ENCODE data around the gene KIR2DL1.
A peak's percentile ranks its signal among the peaks of the same experiment; 100 is the strongest.
"Not testable (repeated sequence)": the region's sequence is repeated elsewhere in the genome, so short reads cannot be mapped to it uniquely, and the experiment has no call there.

The KIR2DL1 gene

GRCh38 chr19:54806516-54806838 is 36.9 kb downstream of the KIR2DL1 start:
- H3K4me3 ChIP-seq (ENCODE audit: low read depth, low read length) = no peak overlapping the region
- no peak for DNase-seq (ENCODE audit: low read depth)
- TF ChIP-seq MAX (IDR thresholded peaks at IDR 0.05; ENCODE audit: low read depth, low read length) (no peak), MYC (IDR thresholded peaks at IDR 0.05; ENCODE audit: low read depth, low read length) (no peak), POLR2A (IDR thresholded peaks at IDR 0.05; ENCODE audit: extremely low read depth, insufficient read length) (no peak)
- TF ChIP-seq, protein P1, sequence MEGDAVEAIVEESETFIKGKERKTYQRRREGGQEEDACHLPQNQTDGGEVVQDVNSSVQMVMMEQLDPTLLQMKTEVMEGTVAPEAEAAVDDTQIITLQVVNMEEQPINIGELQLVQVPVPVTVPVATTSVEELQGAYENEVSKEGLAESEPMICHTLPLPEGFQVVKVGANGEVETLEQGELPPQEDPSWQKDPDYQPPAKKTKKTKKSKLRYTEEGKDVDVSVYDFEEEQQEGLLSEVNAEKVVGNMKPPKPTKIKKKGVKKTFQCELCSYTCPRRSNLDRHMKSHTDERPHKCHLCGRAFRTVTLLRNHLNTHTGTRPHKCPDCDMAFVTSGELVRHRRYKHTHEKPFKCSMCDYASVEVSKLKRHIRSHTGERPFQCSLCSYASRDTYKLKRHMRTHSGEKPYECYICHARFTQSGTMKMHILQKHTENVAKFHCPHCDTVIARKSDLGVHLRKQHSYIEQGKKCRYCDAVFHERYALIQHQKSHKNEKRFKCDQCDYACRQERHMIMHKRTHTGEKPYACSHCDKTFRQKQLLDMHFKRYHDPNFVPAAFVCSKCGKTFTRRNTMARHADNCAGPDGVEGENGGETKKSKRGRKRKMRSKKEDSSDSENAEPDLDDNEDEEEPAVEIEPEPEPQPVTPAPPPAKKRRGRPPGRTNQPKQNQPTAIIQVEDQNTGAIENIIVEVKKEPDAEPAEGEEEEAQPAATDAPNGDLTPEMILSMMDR (IDR thresholded peaks at IDR 0.05; ENCODE audit: low read depth, low read length) = no peak

DNA sequence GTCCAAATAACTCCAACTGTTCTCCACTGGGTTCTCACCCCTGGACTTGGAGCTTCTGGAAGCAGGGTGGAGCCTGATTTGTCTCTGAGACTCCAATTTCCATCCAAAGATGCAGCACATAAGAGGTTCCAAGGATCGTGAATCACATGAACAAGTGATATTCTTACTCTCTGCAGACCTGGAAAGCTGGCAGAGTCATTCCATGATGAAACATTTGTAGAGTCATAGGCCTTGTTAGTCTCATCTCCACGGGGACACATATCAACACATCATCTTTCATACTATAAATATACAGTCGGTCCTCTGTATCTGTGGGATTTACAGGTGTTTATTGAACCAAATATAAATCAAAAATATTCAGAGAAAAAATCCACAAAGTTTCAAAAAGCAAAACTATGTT is 45.0 kb downstream of the KIR2DL1 start:
- not testable (repeated sequence) for H3K4me3 ChIP-seq (ENCODE audit: low read depth, low read length); DNase-seq (ENCODE audit: low read depth)

DNA sequence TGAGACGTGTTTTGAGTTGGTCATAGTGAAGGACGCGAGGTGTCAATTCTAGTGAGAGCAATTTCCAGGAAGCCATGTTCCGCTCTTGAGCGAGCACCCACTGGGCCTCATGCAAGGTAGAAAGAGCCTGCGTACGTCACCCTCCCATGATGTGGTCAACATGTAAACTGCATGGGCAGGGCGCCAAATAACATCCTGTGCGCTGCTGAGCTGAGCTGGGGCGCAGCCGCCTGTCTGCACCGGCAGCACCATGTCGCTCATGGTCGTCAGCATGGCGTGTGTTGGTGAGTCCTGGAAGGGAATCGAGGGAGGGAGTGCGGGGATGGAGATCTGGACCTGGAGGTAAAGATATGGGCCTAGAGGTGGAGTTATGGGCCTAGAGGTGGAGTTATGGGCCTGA is 46.7 kb downstream of the KIR2DL1 start, which contains the start of gene KIR3DL1:
TSS of gene KIR3DL1 (plus strand) at position 218 of the 400 bp plus-strand sequence.
- not testable (repeated sequence) for DNase-seq (ENCODE audit: low read depth); H3K4me3 ChIP-seq (ENCODE audit: low read depth, low read length)

GRCh38 chr19:54817670-54818536 is 48.3 kb downstream of the KIR2DL1 start:
- no peak for DNase-seq (ENCODE audit: low read depth)
- no peak overlapping the region for H3K4me3 ChIP-seq (ENCODE audit: low read depth, low read length)
- TF ChIP-seq, protein P1 (IDR thresholded peaks at IDR 0.05; ENCODE audit: low read depth, low read length) = no peak
- TF ChIP-seq POLR2A (IDR thresholded peaks at IDR 0.05; ENCODE audit: extremely low read depth, insufficient read length) (no peak), MYC (IDR thresholded peaks at IDR 0.05; ENCODE audit: low read depth, low read length) (no peak), MAX (IDR thresholded peaks at IDR 0.05; ENCODE audit: low read depth, low read length) (no peak)

DNA sequence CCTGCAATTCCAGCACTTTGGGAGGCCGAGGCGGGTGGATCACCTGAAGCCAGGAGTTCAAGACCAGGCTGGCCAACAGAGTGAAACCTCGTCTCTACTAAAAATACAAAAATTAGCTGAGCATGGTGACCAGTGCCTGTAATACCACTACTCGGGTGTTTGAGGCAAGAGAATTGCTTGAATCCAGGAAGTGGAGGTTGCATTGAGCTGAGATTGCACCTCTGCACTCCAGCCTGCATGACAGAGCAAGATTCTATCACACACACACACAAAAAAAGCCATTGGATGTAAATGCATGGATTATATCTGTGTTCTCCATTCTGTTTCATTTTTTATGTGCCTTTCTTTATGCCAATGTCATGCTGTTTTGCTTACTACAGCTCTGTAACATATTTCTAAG is 54.8 kb downstream of the KIR2DL1 start:
- DNase-seq (ENCODE audit: low read depth) = peak; percentile 22
- H3K4me3 ChIP-seq (ENCODE audit: low read depth, low read length) = not testable (repeated sequence)

DNA sequence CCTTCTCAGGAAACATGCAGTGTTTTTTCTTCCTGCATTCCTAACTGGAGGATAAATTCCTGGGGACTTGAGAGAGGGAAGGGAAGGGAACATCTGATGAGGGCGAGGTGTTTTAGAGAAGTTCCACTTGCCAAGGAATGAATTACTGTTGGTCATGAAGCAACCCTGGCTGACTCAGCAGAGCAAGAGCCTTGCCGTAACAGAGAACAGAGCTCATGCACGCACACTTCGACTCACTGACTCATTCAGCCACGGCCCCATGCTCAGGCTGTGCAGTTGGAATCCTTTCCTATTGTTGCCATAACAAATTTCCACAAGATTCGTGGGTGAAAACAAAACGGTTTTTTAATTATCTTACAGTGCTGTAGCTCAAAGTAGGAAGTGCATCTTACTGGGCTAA is 55.7 kb downstream of the KIR2DL1 start:
- DNase-seq (ENCODE audit: low read depth) = peak; percentile 23
- H3K4me3 ChIP-seq (ENCODE audit: low read depth, low read length) = not testable (repeated sequence)

DNA sequence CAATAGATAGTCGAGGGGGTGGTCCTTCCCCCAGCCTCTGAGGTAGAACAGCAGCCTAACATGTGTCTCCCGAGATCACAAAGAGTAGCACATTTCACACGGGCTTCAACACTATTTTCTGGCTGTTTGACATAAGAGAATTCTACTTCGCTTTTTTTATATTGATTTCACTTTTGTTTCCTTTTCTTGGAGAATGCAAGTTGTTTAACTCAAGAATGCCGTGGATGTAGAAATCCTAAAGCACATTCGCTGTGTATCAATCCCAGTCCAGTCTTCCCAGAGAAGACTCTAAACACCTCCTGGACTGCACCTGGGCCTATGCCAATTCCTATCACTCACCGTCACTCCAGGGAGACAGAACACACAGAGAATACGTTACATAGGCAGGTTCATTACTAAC is 58.5 kb downstream of the KIR2DL1 start:
- not testable (repeated sequence) for H3K4me3 ChIP-seq (ENCODE audit: low read depth, low read length); DNase-seq (ENCODE audit: low read depth)

GRCh38 chr19:54832496-54832895 is 62.9 kb downstream of the KIR2DL1 start, which contains the start of gene KIR2DS4:
TSS of gene KIR2DS4 (plus strand) at chr19:54832676.
- DNase-seq (ENCODE audit: low read depth); H3K4me3 ChIP-seq (ENCODE audit: low read depth, low read length): not testable (repeated sequence)
